C4-2B (cell line): Measurements from ENCODE around the gene VPS35L.

ENCODE experiments used
- H3K27ac ChIP-seq: fragments of 450-650 bp; 2 replicates; pipeline ENCODE4 v1.5.1; 2017
- ZFX ChIP-seq: fragments of 450-650 bp; IDR thresholded peaks from 2 replicates; pipeline ENCODE4 v1.6.1; 2017
- TF ChIP-seq, protein P1 (sequence below): fragments of 450-650 bp; conservative IDR thresholded peaks from 2 replicates; pipeline ENCODE4 v1.5.1; 2017; ENCODE audit warnings: mild to moderate bottlenecking

The VPS35L gene

DNA sequence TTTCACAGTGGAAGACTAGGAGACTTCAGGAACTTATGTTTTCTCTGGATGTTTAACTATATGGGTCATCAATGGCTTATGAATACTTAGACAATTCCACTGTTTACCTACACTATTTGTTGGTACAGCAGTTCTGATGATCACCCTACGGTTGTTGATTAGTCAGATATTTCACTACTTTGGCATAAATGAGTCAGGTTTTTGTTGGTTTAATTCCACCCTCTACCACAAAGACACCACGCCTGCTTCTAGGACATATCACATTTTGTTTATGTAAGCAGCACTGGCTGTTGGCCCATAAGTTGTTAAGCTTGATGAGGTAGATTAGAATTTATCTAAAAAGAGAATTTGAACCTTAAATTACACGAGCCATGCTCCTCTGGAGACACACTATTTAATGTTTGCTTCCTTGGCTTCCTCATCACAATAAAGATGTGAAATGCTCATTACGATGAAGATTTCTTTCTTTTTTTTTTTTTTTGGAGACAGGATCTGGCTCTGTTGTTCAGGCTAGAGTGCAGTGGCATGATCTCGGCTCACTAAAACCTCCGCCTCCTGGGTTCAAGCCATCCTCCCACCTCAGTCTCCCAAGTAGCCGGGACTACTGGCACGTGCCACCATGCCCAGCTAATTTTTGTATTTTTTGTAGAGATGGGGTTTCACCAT is 37.9 kb upstream of the VPS35L start:
- no peak overlapping the region for H3K27ac ChIP-seq
- no peak for TF ChIP-seq ZFX
- TF ChIP-seq, protein P1, sequence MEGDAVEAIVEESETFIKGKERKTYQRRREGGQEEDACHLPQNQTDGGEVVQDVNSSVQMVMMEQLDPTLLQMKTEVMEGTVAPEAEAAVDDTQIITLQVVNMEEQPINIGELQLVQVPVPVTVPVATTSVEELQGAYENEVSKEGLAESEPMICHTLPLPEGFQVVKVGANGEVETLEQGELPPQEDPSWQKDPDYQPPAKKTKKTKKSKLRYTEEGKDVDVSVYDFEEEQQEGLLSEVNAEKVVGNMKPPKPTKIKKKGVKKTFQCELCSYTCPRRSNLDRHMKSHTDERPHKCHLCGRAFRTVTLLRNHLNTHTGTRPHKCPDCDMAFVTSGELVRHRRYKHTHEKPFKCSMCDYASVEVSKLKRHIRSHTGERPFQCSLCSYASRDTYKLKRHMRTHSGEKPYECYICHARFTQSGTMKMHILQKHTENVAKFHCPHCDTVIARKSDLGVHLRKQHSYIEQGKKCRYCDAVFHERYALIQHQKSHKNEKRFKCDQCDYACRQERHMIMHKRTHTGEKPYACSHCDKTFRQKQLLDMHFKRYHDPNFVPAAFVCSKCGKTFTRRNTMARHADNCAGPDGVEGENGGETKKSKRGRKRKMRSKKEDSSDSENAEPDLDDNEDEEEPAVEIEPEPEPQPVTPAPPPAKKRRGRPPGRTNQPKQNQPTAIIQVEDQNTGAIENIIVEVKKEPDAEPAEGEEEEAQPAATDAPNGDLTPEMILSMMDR = no peak

DNA sequence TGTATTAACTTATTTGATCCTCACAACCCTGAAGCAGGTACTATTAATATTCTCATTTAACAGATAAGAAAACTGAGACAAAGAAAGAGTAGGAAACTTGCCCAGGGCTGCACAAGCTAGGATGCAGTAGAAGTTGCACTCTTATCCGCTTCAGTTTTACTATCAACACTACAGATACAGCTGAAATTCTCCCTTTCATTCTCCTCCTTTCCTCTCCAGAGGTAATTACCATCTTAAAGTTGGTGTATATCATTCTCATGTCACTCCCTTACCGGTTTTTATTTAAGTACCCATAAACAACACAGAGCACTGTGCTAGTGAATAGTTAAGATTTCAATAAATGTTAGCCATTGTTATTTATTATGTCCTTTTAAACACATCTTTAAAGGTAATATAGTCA is 37.1 kb upstream of the VPS35L start:
- H3K27ac ChIP-seq = no peak overlapping the region
- TF ChIP-seq, protein P1 = no peak
- TF ChIP-seq ZFX = no peak

DNA sequence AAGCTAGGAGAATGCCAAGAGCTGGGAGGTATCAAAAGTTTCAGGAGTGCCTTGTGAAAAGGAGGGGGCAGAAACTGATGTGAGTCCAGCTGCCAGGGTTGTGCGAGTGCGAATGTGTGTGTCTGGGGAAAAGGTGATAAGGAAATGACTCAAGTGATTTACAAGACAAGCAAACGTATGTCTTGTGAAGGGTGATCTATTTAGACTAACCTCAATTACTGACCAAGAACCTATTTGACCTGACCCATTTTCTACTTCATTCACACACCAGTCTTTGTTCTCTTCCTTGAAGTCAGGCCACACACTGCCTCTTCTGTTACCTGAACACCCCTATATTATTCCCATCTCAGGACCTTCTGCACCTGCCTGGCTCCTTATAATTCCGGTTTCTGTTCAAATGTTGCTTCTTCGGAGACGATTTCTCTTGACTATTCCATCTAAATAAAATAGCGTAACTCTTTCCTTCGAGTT is 34.6 kb upstream of the VPS35L start:
- H3K27ac ChIP-seq = peak overlapping the region; percentile 88
- TF ChIP-seq ZFX = no peak

DNA sequence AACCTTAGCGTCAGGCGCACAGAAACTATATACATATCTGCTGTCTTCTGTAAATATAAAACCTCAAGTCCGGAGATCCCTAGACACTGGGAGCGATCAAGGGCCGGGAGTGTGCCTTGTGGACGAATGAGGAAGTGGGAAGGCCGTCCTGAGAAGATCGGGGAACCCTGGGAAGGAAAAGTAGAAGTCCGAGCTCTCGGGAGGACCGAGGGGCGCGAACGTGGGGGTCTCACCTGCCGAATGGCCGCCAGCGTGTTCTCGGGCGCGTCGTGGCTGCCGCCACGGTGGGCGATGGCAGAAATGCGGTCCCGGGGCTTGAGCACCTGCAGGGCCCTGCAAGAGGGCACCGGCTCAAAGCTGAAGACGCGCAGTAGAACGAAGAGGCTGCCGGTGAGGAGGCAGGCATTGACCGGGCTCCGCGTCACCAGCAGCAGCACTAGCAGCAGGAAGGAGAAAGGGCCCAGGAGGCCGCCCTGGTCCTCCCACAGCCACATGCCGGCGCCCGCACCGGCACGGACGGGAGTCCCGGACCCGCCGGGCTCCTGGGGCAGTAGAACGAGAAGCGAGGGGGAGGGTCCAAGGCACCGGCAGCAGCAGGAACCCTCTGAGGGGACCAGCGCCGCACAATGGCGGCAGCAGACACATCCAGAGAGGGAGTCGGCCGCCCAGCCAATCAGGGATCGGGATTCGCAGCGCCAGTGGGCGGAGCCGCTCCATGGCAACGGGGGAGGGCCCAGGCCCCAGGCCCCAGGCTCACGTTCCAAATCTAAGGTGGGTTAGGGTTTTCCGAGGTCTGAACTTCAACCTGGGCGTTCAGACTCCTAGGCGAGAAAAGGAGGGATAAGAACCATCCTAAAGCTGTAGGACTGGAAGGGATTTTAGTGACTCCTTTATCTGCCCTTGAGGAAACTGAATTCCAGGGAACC is 33.8 kb upstream of the VPS35L start, which contains the start of gene GDE1:
Gene GDE1 (minus strand): TSS at position 628 of the 926 bp plus-strand sequence. CDS start 134 bp downstream, at position 494.
- TF ChIP-seq ZFX = peak; percentile 50
- TF ChIP-seq, protein P1 = peak; percentile 61
- H3K27ac ChIP-seq = peak within 1 kb of the TSS; percentile 88

DNA sequence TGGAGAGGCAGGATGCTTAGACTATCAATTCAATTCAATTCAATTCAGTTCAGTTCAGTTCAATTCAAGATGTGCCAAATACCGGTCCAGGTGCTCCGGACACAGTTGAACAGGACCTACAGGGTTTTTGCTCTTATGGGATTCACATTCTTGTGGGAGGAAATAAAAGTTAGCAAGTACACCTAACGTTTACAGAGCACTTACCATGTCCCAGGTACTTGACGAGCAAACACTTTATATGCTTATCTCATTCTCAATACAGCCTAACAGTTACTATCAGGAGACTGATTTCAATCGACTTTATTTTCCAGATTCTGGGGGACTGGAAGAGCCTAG is 33.1 kb upstream of the VPS35L start:
- H3K27ac ChIP-seq = peak overlapping the region; percentile 88
- TF ChIP-seq, protein P1 = no peak
- no peak for TF ChIP-seq ZFX

DNA sequence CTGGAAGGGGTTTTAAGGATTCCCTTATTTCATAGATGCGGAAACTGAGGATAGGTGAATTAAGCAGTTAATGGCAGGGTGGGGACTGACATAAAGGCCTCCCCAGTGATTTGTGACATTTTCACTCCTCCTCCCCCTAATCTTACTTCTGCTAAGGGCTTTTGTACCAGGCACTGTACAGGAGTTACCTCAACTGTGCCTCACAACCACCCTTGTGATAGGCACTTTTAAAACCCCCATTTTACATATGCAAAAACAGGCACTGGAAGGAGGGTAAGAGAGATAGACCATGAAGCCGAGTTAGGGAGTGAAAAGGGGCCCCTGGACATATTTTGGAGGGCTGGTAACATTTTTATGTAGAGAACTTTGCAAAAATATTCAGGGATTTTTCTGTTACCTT is 32.7 kb upstream of the VPS35L start:
- TF ChIP-seq, protein P1 = no peak
- no peak overlapping the region; the same call in 1 of the 2 replicates for H3K27ac ChIP-seq

DNA sequence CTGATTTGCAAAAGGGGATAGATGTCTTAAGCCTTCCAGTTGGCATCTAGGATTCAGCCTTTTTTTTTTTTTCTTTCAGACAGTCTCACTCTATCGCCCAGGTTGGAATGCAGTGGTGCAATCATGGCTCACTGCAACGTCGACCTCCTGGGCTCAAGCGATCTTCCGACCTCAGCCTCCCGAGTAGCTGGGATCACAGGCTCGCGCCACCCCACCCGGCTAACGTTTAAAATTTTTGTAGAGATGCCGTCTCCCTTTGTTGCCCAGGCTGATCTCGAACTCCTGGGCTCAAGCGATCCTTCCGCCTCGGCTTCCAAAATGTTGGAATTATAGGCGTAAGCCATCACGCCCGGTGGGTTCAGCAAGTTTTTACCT is 32.3 kb upstream of the VPS35L start:
- H3K27ac ChIP-seq = no peak overlapping the region; the same call in 1 of the 2 replicates

More for the DNA sequence above, 32.3 kb upstream of the VPS35L start:
- TF ChIP-seq ZFX = no peak
- TF ChIP-seq, protein P1 = no peak
